Measurements from ENCODE around the gene HNRNPM. TPM values are rescaled to one million over a fixed set of nuclear protein-coding genes. Genes with fewer than 3 reads are reported as not detected.
A peak's percentile ranks its signal among the peaks of the same experiment; 100 is the strongest.

HNRNPM gene
- total RNA-seq, 2 experiments from 2014 or later: 248 to 265 TPM

- Mint-ChIP-seq H3K9me3 (no peaks in the 10 kb centered on the region), H3K36me3 (ENCODE audit: low read depth) (peaks cover 57% of the 10 kb centered on the region), H3K4me3 (no peak overlapping the region), H3K27ac (peak overlapping the region; percentile 73), H3K4me1 (peaks cover 3% of the 10 kb centered on the region), H3K27me3 (no peaks in the 10 kb centered on the region)
- ChIA-PET CTCF (interaction anchor here (1.3 kb wide), 1 partner anchor 52 kb away, joined by 5 read pairs; no protein-coding TSS in a partner anchor), POLR2A (no interaction called here)
- DNase-seq: no peak
These were observed 83.7 kb downstream of the HNRNPM start for GRCh38 chr19:8528500-8528899.

GRCh38 chr19:8529369-8530006 is 84.7 kb downstream of the HNRNPM start:
- no peak for DNase-seq
- H3K27me3 Mint-ChIP-seq: no peaks in the 10 kb centered on the region

GRCh38 chr19:8530061-8530679 is 85.4 kb downstream of the HNRNPM start:
- no peaks in the 10 kb centered on the region for H3K9me3 Mint-ChIP-seq
- no peaks in the 10 kb centered on the region for H3K4me1 Mint-ChIP-seq
- no peak overlapping the region for H3K4me3 Mint-ChIP-seq
- no peaks in the 10 kb centered on the region for H3K27me3 Mint-ChIP-seq
- H3K27ac Mint-ChIP-seq: no peak overlapping the region
- ChIA-PET CTCF (interaction anchor here (1.1 kb wide), 1 partner anchor 49 kb away, joined by 4 read pairs; no protein-coding TSS in a partner anchor), POLR2A (no interaction called here)
- no peak for DNase-seq
- H3K36me3 Mint-ChIP-seq (ENCODE audit: low read depth): peaks cover 60% of the 10 kb centered on the region

More at GRCh38 chr19:8529369-8530006, 84.7 kb downstream of the HNRNPM start:
- no peak overlapping the region for H3K27ac Mint-ChIP-seq
- peaks cover 59% of the 10 kb centered on the region for H3K36me3 Mint-ChIP-seq (ENCODE audit: low read depth)
- no peaks in the 10 kb centered on the region for H3K9me3 Mint-ChIP-seq
- no peak overlapping the region for H3K4me3 Mint-ChIP-seq
- ChIA-PET POLR2A (no interaction called here), CTCF (no interaction called here)
- H3K4me1 Mint-ChIP-seq: peaks cover 2% of the 10 kb centered on the region

GRCh38 chr19:8531470-8531869 is 86.7 kb downstream of the HNRNPM start:
- H3K9me3 Mint-ChIP-seq: no peaks in the 10 kb centered on the region
- peaks cover 70% of the 10 kb centered on the region for H3K36me3 Mint-ChIP-seq (ENCODE audit: low read depth)
- H3K27me3 Mint-ChIP-seq: no peaks in the 10 kb centered on the region
- no peaks in the 10 kb centered on the region for H3K4me1 Mint-ChIP-seq
- POLR2A ChIA-PET: no interaction called here
- CTCF ChIA-PET: interaction anchor here (0.8 kb wide), 1 partner anchor 26 kb away, joined by 4 read pairs; no protein-coding TSS in a partner anchor
- peak overlapping the region; percentile 36 for H3K27ac Mint-ChIP-seq
- H3K4me3 Mint-ChIP-seq: no peak overlapping the region
- DNase-seq: no peak

- Mint-ChIP-seq H3K27ac (peak overlapping the region; percentile 9), H3K9me3 (no peaks in the 10 kb centered on the region), H3K36me3 (ENCODE audit: low read depth) (peaks cover 70% of the 10 kb centered on the region), H3K4me1 (no peaks in the 10 kb centered on the region), H3K27me3 (no peaks in the 10 kb centered on the region), H3K4me3 (no peak overlapping the region)
- CTCF ChIA-PET: interaction anchor here (0.6 kb wide), 1 partner anchor 340 kb away, joined by 3 read pairs; no protein-coding TSS in a partner anchor
- POLR2A ChIA-PET: no interaction called here
- DNase-seq: no peak
These were observed 87.5 kb downstream of the HNRNPM start for GRCh38 chr19:8532225-8532624.

GRCh38 chr19:8536282-8536681 is 91.5 kb downstream of the HNRNPM start:
- H3K4me1 Mint-ChIP-seq: no peaks in the 10 kb centered on the region
- ChIA-PET POLR2A (no interaction called here), CTCF (no interaction called here)
- no peaks in the 10 kb centered on the region for H3K27me3 Mint-ChIP-seq
- no peak for DNase-seq
- peaks cover 51% of the 10 kb centered on the region for H3K36me3 Mint-ChIP-seq (ENCODE audit: low read depth)
- H3K27ac Mint-ChIP-seq: no peak overlapping the region
- H3K9me3 Mint-ChIP-seq: no peaks in the 10 kb centered on the region
- H3K4me3 Mint-ChIP-seq: no peak overlapping the region

GRCh38 chr19:8537099-8537498 is 92.3 kb downstream of the HNRNPM start:
- DNase-seq: no peak
- POLR2A ChIA-PET: no interaction called here
- Mint-ChIP-seq H3K27me3 (no peaks in the 10 kb centered on the region), H3K9me3 (no peaks in the 10 kb centered on the region), H3K27ac (no peak overlapping the region), H3K36me3 (ENCODE audit: low read depth) (peaks cover 52% of the 10 kb centered on the region), H3K4me3 (no peak overlapping the region), H3K4me1 (no peaks in the 10 kb centered on the region)
- CTCF ChIA-PET: no interaction called here

Other genes with a start within 250 kb of the HNRNPM start
- 10 to 100 TPM; 26.7 to 33.1 TPM for gene CERS4, start 235.6 kb upstream of the HNRNPM start, total RNA-seq
- gene CD320, start 136.6 kb upstream of the HNRNPM start, total RNA-seq: 10 to 100 TPM; 32.1 to 36.3 TPM
- gene NDUFA7, start 123.6 kb upstream of the HNRNPM start, total RNA-seq: 10 to 100 TPM; 61.8 to 65.6 TPM
- 1,000 to 10,000 TPM; 1,480 to 2,023 TPM for gene RPS28, start 123.5 kb upstream of the HNRNPM start, total RNA-seq
- 1 to 10 TPM; 1.3 to 2.7 TPM for gene KANK3, start 101.7 kb upstream of the HNRNPM start, total RNA-seq
- not detected for gene ANGPTL4, start 80.8 kb upstream of the HNRNPM start, total RNA-seq
- 100 to 1,000 TPM; 104 to 107 TPM for gene RAB11B, start 54.6 kb upstream of the HNRNPM start, total RNA-seq
- gene MARCHF2, start 31.7 kb upstream of the HNRNPM start, total RNA-seq: 10 to 100 TPM; 26.4 to 29.0 TPM
- 1 to 10 TPM; 3.8 to 6.7 TPM for gene PRAM1, start 57.7 kb downstream of the HNRNPM start, total RNA-seq
- 10 to 100 TPM; 46.8 to 47.3 TPM for gene ZNF414, start 69.2 kb downstream of the HNRNPM start, total RNA-seq
- gene MYO1F, start 132.5 kb downstream of the HNRNPM start, total RNA-seq: 100 to 1,000 TPM; 359 to 366 TPM
- 10 to 100 TPM; 10.6 to 15.3 TPM for gene ADAMTS10, start 165.7 kb downstream of the HNRNPM start, total RNA-seq
- not detected for gene NFILZ, start 185.7 kb downstream of the HNRNPM start, total RNA-seq